Measurements from ENCODE around the gene SMCO4.

DNA sequence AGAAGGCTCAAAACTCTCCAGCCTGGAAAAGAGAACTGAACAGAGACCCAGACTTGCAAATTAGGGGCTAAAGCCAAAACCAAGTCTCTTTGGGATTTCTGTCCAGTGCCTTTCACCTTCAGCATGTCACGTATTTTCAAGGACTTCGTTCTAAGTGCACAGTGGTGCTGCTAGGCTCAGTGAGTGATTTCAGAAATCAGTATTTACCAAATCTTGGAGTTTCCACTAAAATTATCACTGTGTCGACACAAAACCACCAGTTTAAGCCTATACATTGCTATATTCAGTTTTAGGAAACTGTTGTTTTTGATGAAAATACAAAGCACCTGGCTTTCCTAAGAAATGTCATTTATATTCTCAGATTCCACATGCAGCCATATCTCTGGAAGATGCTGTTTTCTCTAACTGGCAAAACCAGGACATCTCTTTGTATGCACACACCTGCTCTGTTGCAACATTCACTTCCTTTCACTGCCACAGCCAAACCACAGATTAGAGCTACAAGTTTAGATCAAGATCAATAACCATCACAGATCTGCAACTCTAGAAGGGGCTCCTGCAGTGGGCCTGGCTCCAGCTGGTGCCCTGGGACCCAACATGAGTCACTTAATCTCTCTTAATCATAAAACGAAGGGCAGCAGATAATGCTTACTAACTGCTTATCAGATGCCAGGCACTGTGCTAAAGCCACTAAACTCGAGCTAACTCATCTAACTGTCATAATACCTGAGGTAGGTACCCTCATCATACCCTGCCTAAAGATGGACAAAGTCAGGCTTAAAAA, 22.3 kb downstream of the SMCO4 start:
- TF ChIP-seq CTCF (conservative IDR thresholded peaks at IDR 0.05; ENCODE audit: low read length) (no peak), EZH2phosphoT487 (IDR thresholded peaks at IDR 0.05; ENCODE audit: borderline replicate concordance, low read depth, low read length) (no peak)
